ENCODE data around the gene NACA.
"Not testable (repeated sequence)": the region's sequence is repeated elsewhere in the genome, so short reads cannot be mapped to it uniquely, and the experiment has no call there.

DNA sequence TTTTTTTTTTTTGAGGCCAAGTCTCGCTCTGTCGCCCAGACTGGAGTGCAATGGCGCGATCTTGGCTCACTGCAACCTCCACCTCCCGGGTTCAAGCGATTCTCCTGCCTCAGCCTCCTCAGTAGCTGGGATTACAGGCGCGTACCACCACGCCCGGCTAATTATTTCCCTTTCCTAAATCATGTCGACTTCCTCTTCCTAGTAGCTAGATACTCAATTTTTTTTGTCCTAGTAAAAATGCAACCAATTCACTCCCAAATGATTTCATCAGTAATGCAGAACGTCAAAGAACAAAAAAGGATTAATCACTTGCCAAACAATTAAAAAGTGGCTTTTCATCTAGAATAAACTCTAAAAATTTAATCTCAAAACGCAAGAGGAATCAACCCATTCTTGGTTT is 25.5 kb upstream of the NACA start:
- TF ChIP-seq EZH2 (IDR thresholded peaks at IDR 0.05; ENCODE audit: insufficient read depth, poor library complexity, severe bottlenecking); EZH2phosphoT487 (IDR thresholded peaks at IDR 0.05; ENCODE audit: insufficient read depth, low read depth): not testable (repeated sequence)

Data from GM23248 (cell line).